KMS-11 (cell line): Measurements from ENCODE around the gene CIB4.
"Not testable (repeated sequence)": the region's sequence is repeated elsewhere in the genome, so short reads cannot be mapped to it uniquely, and the experiment has no call there.

Experiments
- H2AFZ ChIP-seq: fragments of 200-600 bp; sonication (generic); 2 replicates; pipeline ENCODE4 v1.6.1; 2016; ENCODE audit warnings: antibody characterized with exemption, mixed run types, low read depth
- H3K27ac ChIP-seq: fragments of 200-600 bp; sonication (generic); 2 replicates; pipeline ENCODE4 v1.6.1; 2016; ENCODE audit warnings: mild to moderate bottlenecking, mixed run types
- H3K27me3 ChIP-seq: fragments of 200-600 bp; sonication (generic); 2 replicates; pipeline ENCODE4 v1.6.1; 2017; ENCODE audit warnings: mild to moderate bottlenecking, low read depth, mixed run types, moderate library complexity; ENCODE audit not compliant: insufficient read depth
- H3K36me3 ChIP-seq: fragments of 200-600 bp; sonication (generic); 2 replicates; pipeline ENCODE4 v1.6.1; 2017; ENCODE audit warnings: mild to moderate bottlenecking, mixed run types; ENCODE audit not compliant: insufficient read depth
- H3K4me1 ChIP-seq: fragments of 200-600 bp; sonication (generic); 2 replicates; pipeline ENCODE4 v1.6.1; 2016; ENCODE audit warnings: mild to moderate bottlenecking, low read depth, mixed run types; ENCODE audit not compliant: poor library complexity, severe bottlenecking
- H3K4me2 ChIP-seq: fragments of 200-600 bp; sonication (generic); 2 replicates; pipeline ENCODE4 v1.7.0; 2016; ENCODE audit warnings: mild to moderate bottlenecking, mixed run types
- H3K4me3 ChIP-seq: fragments of 200-600 bp; sonication (generic); IDR thresholded peaks from 2 replicates; pipeline ENCODE4 v1.6.1; 2017; ENCODE audit warnings: low read depth, low read length, mixed read lengths; ENCODE audit not compliant: insufficient read depth
- H3K79me2 ChIP-seq: fragments of 200-600 bp; sonication (generic); 2 replicates; pipeline ENCODE4 v1.6.1; 2016; ENCODE audit warnings: low read depth, mixed run types; ENCODE audit not compliant: insufficient read depth
- H3K9ac ChIP-seq: fragments of 200-600 bp; sonication (generic); 2 replicates; pipeline ENCODE4 v1.6.1; 2016; ENCODE audit warnings: mild to moderate bottlenecking, mixed run types
- H4K20me1 ChIP-seq: fragments of 200-600 bp; sonication (generic); 2 replicates; pipeline ENCODE4 v1.6.1; 2016; ENCODE audit warnings: mild to moderate bottlenecking, mixed run types; ENCODE audit not compliant: insufficient read depth
- TF ChIP-seq, protein P1 (sequence below): fragments of 200-600 bp; sonication (generic); conservative IDR thresholded peaks from 2 replicates; pipeline ENCODE4 v1.6.1; 2017; ENCODE audit warnings: low read depth, mild to moderate bottlenecking, antibody characterized with exemption, low read length, moderate library complexity, mixed read lengths

CIB4 gene

DNA sequence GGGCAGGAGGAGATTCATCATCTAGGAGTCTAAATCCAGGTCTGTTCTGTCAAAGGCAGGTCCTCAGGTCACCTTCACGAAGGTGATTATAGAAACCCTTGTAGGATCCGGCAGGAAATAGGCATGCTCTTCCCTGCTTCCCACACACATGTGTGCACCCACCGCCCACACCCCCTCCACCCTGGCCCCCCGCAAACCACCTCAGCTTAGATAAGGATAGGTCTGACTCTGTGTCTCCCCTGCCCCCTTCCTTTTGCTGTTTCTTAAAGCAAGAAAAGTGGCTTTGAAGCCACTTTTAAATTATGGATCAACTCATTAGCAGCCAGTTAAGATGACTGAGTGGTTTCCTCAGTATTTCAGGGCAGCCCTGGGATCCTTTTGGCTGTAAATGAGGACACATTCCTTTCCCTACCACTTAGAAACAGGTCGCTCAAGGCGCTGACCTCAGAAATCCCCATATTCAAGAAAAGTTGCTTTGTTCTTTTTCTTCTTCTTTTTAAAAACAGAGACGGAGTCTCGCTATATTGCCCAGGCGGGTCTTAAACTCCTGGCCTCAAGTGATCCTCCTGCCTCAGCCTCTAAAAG, 14.5 kb upstream of the CIB4 start:
- Histone ChIP-seq H2AFZ (no peak overlapping the region), H3K27me3 (peaks cover 14% of the 10 kb centered on the region; the same call in 1 of the 2 replicates), H4K20me1 (no peaks in the 10 kb centered on the region), H3K9ac (no peak overlapping the region), H3K27ac (no peak overlapping the region), H3K79me2 (no peaks in the 10 kb centered on the region), H3K4me2 (no peak overlapping the region), H3K4me1 (no peaks in the 10 kb centered on the region), H3K4me3 (no peak overlapping the region), H3K36me3 (no peaks in the 10 kb centered on the region)
- TF ChIP-seq, protein P1, sequence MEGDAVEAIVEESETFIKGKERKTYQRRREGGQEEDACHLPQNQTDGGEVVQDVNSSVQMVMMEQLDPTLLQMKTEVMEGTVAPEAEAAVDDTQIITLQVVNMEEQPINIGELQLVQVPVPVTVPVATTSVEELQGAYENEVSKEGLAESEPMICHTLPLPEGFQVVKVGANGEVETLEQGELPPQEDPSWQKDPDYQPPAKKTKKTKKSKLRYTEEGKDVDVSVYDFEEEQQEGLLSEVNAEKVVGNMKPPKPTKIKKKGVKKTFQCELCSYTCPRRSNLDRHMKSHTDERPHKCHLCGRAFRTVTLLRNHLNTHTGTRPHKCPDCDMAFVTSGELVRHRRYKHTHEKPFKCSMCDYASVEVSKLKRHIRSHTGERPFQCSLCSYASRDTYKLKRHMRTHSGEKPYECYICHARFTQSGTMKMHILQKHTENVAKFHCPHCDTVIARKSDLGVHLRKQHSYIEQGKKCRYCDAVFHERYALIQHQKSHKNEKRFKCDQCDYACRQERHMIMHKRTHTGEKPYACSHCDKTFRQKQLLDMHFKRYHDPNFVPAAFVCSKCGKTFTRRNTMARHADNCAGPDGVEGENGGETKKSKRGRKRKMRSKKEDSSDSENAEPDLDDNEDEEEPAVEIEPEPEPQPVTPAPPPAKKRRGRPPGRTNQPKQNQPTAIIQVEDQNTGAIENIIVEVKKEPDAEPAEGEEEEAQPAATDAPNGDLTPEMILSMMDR: no peak

DNA sequence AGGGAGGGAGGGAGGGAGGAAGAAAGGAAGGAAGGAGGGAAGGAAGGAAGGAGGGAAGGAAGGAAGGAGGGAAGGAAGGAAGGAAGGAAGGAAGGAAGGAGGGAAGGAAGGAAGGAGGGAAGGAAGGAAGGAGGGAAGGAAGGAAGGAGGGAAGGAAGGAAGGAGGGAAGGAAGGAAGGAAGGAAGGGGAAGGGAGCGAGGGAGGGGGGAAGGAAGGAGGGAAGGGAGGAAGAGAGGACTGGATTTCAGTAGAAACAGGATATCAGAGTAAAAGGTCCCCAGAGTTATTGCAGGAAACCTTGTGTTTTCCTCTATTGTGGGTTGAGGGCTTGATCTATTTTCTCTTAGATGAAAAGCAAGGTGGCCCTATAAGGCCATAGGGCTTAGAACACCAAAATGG, 14.0 kb upstream of the CIB4 start:
- H3K27ac ChIP-seq, H3K4me1 ChIP-seq, H3K9ac ChIP-seq, H3K79me2 ChIP-seq, H3K4me3 ChIP-seq, H3K36me3 ChIP-seq, H2AFZ ChIP-seq, H4K20me1 ChIP-seq, H3K4me2 ChIP-seq: not testable (repeated sequence)
- peaks cover 17% of the 10 kb centered on the region; the same call in 1 of the 2 replicates for H3K27me3 ChIP-seq

DNA sequence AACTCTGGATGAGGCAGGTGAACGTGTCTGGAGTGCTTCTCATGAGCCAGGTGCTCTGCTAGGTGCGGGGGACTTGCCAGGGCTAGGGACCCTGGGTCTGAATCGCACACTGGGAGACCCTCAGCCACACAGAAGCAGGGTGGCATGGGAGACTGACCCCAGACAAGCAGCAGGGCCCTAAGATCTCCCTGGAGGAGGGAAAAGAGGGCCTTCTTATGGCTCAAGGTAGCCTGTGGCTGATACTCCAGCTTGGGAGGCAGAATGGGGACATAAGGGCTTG, 12.8 kb upstream of the CIB4 start:
- TF ChIP-seq, protein P1: no peak
- no peaks in the 10 kb centered on the region for H3K79me2 ChIP-seq
- H3K4me2 ChIP-seq: no peak overlapping the region
- H3K36me3 ChIP-seq: no peaks in the 10 kb centered on the region
- no peak overlapping the region for H3K4me3 ChIP-seq
- no peaks in the 10 kb centered on the region for H4K20me1 ChIP-seq
- no peak overlapping the region for H3K9ac ChIP-seq
- no peak overlapping the region for H3K27ac ChIP-seq
- no peaks in the 10 kb centered on the region for H3K4me1 ChIP-seq
- peaks cover 20% of the 10 kb centered on the region; the same call in 1 of the 2 replicates for H3K27me3 ChIP-seq
- H2AFZ ChIP-seq: no peak overlapping the region

DNA sequence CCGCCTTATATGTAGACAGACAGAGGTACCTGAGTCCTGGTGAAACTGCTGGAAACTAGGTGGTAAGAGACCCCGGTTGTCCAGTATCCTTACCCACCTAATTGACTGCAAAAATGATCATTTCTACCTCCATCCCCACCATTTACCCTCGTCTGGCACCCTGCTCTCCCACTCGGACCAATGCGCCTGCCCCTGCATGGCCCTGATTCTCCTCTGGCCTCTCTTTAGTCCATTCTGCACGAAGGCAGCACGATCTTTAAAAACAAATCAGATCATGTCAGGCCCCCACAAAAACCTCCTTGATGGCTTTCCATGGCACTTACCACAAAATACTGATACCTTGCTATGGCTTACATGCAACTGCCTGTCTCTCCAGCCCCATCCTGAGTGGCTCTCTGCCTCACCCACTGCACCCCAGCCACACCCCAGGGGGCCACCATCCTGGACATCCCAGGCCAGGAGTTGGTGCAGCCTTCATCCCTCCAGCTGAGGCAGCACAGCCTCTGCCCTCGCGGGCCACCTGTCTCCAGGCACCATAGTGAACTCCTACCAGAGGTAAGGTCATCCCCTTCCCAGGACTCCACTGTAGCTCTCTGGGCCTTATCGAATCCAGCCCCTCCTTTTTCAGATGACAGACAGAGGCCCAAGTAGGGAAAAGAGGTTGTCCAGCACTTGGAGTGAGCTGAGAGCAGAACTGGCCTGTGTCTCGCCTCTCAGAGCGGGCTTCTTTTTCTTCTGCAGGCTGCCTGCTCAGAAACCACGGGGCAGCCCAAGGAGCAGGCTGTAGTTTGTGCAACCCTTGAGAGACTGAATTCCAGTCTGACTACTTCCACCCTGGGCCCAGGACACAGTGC, 12.3 kb upstream of the CIB4 start:
- Histone ChIP-seq H3K27me3 (peaks cover 24% of the 10 kb centered on the region; the same call in 1 of the 2 replicates), H4K20me1 (no peaks in the 10 kb centered on the region), H3K79me2 (no peaks in the 10 kb centered on the region), H3K27ac (no peak overlapping the region), H3K4me2 (no peak overlapping the region), H2AFZ (no peak overlapping the region), H3K4me3 (no peak overlapping the region), H3K36me3 (no peaks in the 10 kb centered on the region), H3K4me1 (no peaks in the 10 kb centered on the region), H3K9ac (no peak overlapping the region)
- TF ChIP-seq, protein P1: no peak
